Stomach (tissue), 9 donors: Measurements from ENCODE around the gene SINHCAF. TPM values are rescaled to one million over a fixed set of nuclear protein-coding genes. Genes with fewer than 3 reads are reported as not detected.

Experiments
- DNase-seq, 2 donors: peaks; one replicate each; pipeline versions ENCODE4 v3.0.0 to v3.0.0-alpha.2; 2013 to 2019
- H3K27ac ChIP-seq, 5 donors: fragments of 200-600 bp in 4 of 5; sonication (generic) in 4 of 5; one replicate each; pipeline ENCODE4 v1.5.1; 2013 to 2019; ENCODE audit warnings: mild to moderate bottlenecking in 1 of 5, moderate library complexity in 1 of 5
- H3K27me3 ChIP-seq, 3 donors: fragments of 200-600 bp; sonication (generic); one replicate each; pipeline ENCODE4 v1.5.1; 2017 to 2019; ENCODE audit warnings: mixed run types in 1 of 3
- H3K36me3 ChIP-seq, 4 donors: fragments of 200-600 bp; sonication (generic); 1 replicate in 3 of 4; 2 replicates in 1 of 4; pipeline ENCODE4 v1.5.1; 2016 to 2019
- H3K4me1 ChIP-seq, 4 donors: fragments of 200-600 bp; sonication (generic); one replicate each; pipeline ENCODE4 v1.5.1; 2016 to 2019
- H3K4me3 ChIP-seq, 4 donors: fragments of 200-600 bp; sonication (generic) in 3 of 4; one replicate each; pipeline ENCODE4 v1.5.1; 2016 to 2019; ENCODE audit warnings: mild to moderate bottlenecking in 1 of 4
- H3K9me3 ChIP-seq, 4 donors: fragments of 200-600 bp; sonication (generic); one replicate each; pipeline ENCODE4 v1.5.1; 2016 to 2019
- EP300 ChIP-seq: sonication (generic); formaldehyde crosslinking; IDR thresholded peaks from one replicate; pipeline ENCODE4 v1.6.1; 2017; ENCODE audit warnings: antibody characterized with exemption
- POLR2A ChIP-seq, 4 donors: fragments of 450-650 bp; IDR thresholded peaks; one replicate each; pipeline ENCODE4 v1.6.1; 2016; ENCODE audit warnings: antibody characterized with exemption in 4 of 4, control low read depth in 2 of 4, mild to moderate bottlenecking in 1 of 4, moderate library complexity in 1 of 4
- POLR2AphosphoS5 ChIP-seq, 3 donors: sonication (generic); formaldehyde crosslinking; IDR thresholded peaks; one replicate each; pipeline ENCODE4 v1.6.1; 2016; ENCODE audit warnings: antibody characterized with exemption in 3 of 3
- WGBS, 5 donors: extraction: QIAGEN DNeasy Blood & Tissue Kit in 3 of 5; methylation state at CpG; one replicate each; pipeline versions ENCODE4 v1.1.5 to v1.1.7; 2013 to 2018; 5-methylcytosine and 5-hydroxymethylcytosine counted together
- intact Hi-C: fragments of 100-400 bp; cut with DNase I; formaldehyde crosslinking; loops from one replicate; pipeline ENCODE4 v1.15.1; 2023; ENCODE audit warnings: low total_unique reads
- polyA plus RNA-seq, 3 donors: library from polyadenylated mRNA; stranded (reverse); fragments of 200-250 nt; gene quantifications; one replicate each; pipeline ENCODE4 v1.2.3, GENCODE V29; 2013
- total RNA-seq, 5 donors: library from RNA; depleted of rRNA; stranded (reverse); fragments of >200 nt; gene quantifications; one replicate each; pipeline versions ENCODE4 v1.1.0 to v1.2.3, GENCODE V29; 2014 to 2016
- TF ChIP-seq, protein P1 (sequence below), 7 experiments: fragments of 450-650 bp in 4 of 7; fragments of 200-600 bp in 3 of 7; sonication (generic) in 3 of 7; IDR thresholded peaks; one replicate each; pipeline ENCODE4 v1.5.1; 2016 to 2019; ENCODE audit warnings: antibody characterized with exemption in 7 of 7, control low read depth in 2 of 7, mild to moderate bottlenecking in 1 of 7
- donor health status: healthy with polysubstance abuse.
- donor health status: Bipolar disorder and iron deficiency.
- donor health status: healthy.

The SINHCAF gene
- total and polyA plus RNA-seq, 8 donors = 17.5 to 93.5 (median 28.2) TPM

DNA sequence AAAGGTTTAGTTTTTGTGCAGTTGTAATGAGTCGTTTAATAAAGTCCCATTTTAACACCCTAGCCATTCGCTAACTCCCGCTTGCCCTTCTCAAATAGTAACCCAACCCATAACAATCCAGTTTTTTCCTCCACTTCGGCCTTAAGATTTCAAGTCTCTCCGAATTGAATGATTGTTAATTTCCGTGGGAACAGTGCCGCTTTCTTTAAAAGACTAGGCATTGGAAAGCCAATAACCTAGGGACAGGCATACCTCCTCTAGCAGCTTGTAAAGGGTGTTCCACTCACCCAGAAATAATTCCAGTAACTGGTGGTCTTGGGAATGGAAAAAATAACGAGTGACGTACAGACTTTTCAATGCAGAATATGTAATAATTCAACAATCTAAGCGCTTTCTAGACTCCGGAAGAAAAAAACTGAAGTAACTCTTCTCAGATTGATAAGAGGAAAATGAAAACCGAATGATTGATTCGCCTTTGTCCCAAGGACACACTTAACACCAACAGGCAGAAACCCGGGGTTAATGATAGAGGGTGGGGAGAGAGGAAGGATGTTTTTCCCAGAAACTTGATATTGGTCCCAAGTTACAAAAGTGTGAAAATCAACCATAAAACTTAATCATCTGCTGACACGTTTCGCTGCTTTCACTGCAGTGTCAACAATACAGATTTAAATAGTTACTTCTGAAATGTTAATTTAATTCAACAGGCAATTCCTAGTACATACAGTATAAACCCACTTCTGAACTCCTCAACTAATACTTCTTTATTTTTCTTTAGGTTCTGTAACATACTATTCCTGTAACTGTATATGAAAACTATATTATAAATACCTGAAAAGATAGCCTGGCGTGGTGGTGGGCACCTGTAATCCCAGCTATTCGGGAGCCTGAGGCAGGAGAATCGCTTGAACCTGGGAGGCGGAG, 1.0 kb upstream of the SINHCAF start:
- Histone ChIP-seq H3K36me3 (no peaks in the 10 kb centered on the region), H3K4me1 (peaks cover 0 to 23% (median 11%) of the 10 kb centered on the region in 4 donors), H3K27me3 (no peaks in the 10 kb centered on the region), H3K9me3 (no peaks in the 10 kb centered on the region), H3K4me3 (peak overlapping the region; percentile 73 to 80 (median 78)), H3K27ac (peak overlapping the region; percentile 86 to 96 (median 94))
- DNase-seq = peak in 1 of 2 donors; percentile 62
- whole genome bisulfite sequencing, 5 donors = 30 to 39% (median 37%) methylated on average over 20 of the region's 20 CpGs
- TF ChIP-seq, protein P1, sequence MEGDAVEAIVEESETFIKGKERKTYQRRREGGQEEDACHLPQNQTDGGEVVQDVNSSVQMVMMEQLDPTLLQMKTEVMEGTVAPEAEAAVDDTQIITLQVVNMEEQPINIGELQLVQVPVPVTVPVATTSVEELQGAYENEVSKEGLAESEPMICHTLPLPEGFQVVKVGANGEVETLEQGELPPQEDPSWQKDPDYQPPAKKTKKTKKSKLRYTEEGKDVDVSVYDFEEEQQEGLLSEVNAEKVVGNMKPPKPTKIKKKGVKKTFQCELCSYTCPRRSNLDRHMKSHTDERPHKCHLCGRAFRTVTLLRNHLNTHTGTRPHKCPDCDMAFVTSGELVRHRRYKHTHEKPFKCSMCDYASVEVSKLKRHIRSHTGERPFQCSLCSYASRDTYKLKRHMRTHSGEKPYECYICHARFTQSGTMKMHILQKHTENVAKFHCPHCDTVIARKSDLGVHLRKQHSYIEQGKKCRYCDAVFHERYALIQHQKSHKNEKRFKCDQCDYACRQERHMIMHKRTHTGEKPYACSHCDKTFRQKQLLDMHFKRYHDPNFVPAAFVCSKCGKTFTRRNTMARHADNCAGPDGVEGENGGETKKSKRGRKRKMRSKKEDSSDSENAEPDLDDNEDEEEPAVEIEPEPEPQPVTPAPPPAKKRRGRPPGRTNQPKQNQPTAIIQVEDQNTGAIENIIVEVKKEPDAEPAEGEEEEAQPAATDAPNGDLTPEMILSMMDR (IDR thresholded peaks at IDR 0.05) = no peak
- TF ChIP-seq POLR2A (IDR thresholded peaks at IDR 0.05) (no peak), POLR2AphosphoS5 (IDR thresholded peaks at IDR 0.05) (no peak), EP300 (no peak)
- intact Hi-C loops = no loop called here

GRCh38 chr12:31325524-31325875, 450 bp downstream of the SINHCAF start:
- H3K9me3 ChIP-seq = no peaks in the 10 kb centered on the region
- intact Hi-C loops = no loop called here
- peak overlapping the region; percentile 86 to 96 (median 94) for H3K27ac ChIP-seq
- H3K4me3 ChIP-seq = peak overlapping the region; percentile 73 to 80 (median 78)
- DNase-seq = peak in 1 of 2 donors; percentile 33
- 0 to 1% (median 0%) methylated on average over 10 to 36 of the region's 36 CpGs for WGBS, 5 donors
- H3K4me1 ChIP-seq = peaks cover 0 to 37% (median 14%) of the 10 kb centered on the region in 4 donors
- H3K27me3 ChIP-seq = no peaks in the 10 kb centered on the region
- TF ChIP-seq EP300 = no peak
- no peak for TF ChIP-seq POLR2A (IDR thresholded peaks at IDR 0.05)
- TF ChIP-seq, protein P1 (IDR thresholded peaks at IDR 0.05) = no peak
- TF ChIP-seq POLR2AphosphoS5 (IDR thresholded peaks at IDR 0.05) = no peak
- H3K36me3 ChIP-seq = no peaks in the 10 kb centered on the region

GRCh38 chr12:31324845-31325523, 966 bp downstream of the SINHCAF start:
- DNase-seq = peak; percentile 55 to 80
- Histone ChIP-seq H3K27me3 (no peaks in the 10 kb centered on the region), H3K4me1 (peaks cover 0 to 42% (median 18%) of the 10 kb centered on the region in 4 donors), H3K9me3 (no peaks in the 10 kb centered on the region), H3K36me3 (no peaks in the 10 kb centered on the region), H3K4me3 (peak overlapping the region; percentile 73 to 80 (median 78)), H3K27ac (peak overlapping the region; percentile 86 to 96 (median 94))
- WGBS, 5 donors = 0% methylated on average over 37 to 69 of the region's 69 CpGs
- intact Hi-C loops = no loop called here
- TF ChIP-seq, protein P1 (IDR thresholded peaks at IDR 0.05) = no peak
- peak in 1 of 3 donors; percentile 43 for TF ChIP-seq POLR2AphosphoS5 (IDR thresholded peaks at IDR 0.05)

DNA sequence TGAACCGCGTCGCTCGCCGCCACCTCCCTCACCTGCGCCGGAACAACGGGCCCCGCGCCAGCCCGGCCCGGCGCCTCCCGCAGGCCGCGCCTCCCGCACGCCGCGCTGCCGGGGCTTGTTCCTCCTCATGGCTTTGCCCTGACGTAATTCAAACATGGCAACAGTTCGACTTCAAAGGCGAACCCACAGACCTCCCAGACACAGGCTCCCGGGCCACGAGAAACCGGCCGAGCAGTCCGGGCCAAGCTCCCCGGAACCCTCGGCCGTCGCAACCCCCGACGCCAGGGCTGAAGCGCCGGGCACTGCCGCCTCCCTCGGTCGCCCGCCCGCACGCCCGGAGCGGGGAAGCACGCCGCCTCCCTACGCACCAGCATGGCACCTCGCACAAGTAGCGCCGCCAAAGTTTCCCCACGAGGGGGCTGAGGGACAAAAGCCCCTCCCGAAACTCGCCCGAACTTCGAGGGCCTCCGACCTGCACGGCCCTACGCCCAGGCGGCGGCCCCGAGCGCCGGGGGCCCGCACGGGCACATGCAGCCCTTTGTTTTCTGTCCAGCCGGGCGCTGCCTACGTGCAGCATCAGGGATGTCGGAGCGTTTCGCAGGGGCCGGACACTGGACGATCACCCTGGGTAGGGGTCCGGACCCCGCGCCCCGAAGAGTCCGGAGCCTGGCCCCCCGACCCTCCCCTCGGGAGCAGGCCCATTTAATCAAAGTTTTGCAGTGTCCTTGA, 1.7 kb downstream of the SINHCAF start:
- H3K9me3 ChIP-seq = no peaks in the 10 kb centered on the region
- TF ChIP-seq, protein P1 (IDR thresholded peaks at IDR 0.05) = no peak
- no peak for TF ChIP-seq EP300
- no peak for TF ChIP-seq POLR2A (IDR thresholded peaks at IDR 0.05)
- peak in 2 of 3 donors; percentile 21 to 44 for TF ChIP-seq POLR2AphosphoS5 (IDR thresholded peaks at IDR 0.05)
- no peaks in the 10 kb centered on the region for H3K27me3 ChIP-seq
- H3K4me3 ChIP-seq = peak overlapping the region; percentile 73 to 80 (median 78)
- H3K4me1 ChIP-seq = peaks cover 0 to 48% (median 20%) of the 10 kb centered on the region in 4 donors
- H3K27ac ChIP-seq = peak overlapping the region; percentile 86 to 96 (median 94)
- WGBS, 5 donors = 0 to 1% (median 0%) methylated on average over 19 to 81 of the region's 81 CpGs
- no peaks in the 10 kb centered on the region for H3K36me3 ChIP-seq
- DNase-seq = peak; percentile 83 to 94
- intact Hi-C loops = no loop called here
